Measurements from ENCODE around the gene SLC35E3. TPM values are rescaled to one million over a fixed set of nuclear protein-coding genes. Genes with fewer than 3 reads are reported as not detected.

The SLC35E3 gene
- total and polyA plus RNA-seq, 2 of the 13 experiments (the other 11 are each of a cell fraction or from before 2014, with no cell fraction given), result 13.0 to 22.1 TPM

GRCh38 chr12:68762691-68763090 is 16.7 kb downstream of the SLC35E3 start:
- POLR2A ChIA-PET, result interaction anchor here (1.7 kb wide), 1 partner anchor 24 kb away, joined by 4 read pairs; no protein-coding TSS in a partner anchor
- Histone ChIP-seq H3K36me3 (replicated peaks in 1 of 2; ENCODE audit: control insufficient read depth in 1 of 2, insufficient read depth in 2 of 2, low read length in 2 of 2) (peaks cover 9 to 42% of the 10 kb centered on the region in 2 experiments; a peak in 4 of 5 replicates), H3K9ac (ENCODE audit: insufficient read depth, low read depth, low read length) (no peak overlapping the region), H3K4me1 (ENCODE audit: insufficient read depth, low read length) (peaks cover 10% of the 10 kb centered on the region), H4K20me1 (ENCODE audit: insufficient read depth, low read length) (no peaks in the 10 kb centered on the region), H3K4me3 (replicated peaks in 1 of 3; ENCODE audit: insufficient read depth in 1 of 3, low read depth in 2 of 3, low read length in 3 of 3) (no peak overlapping the region), H3K9me3 (ENCODE audit: low read length) (no peaks in the 10 kb centered on the region), H3K27ac (ENCODE audit: extremely low read length, insufficient read depth, low read length) (no peak overlapping the region), H3K4me2 (ENCODE audit: low read depth, low read length) (no peak overlapping the region), H2AFZ (ENCODE audit: low read length) (no peak overlapping the region), H3K27me3 (ENCODE audit: control insufficient read depth in 1 of 2, insufficient read depth in 2 of 2, low read length in 2 of 2) (no peaks in the 10 kb centered on the region), H3K79me2 (ENCODE audit: insufficient read depth, low read length) (no peaks in the 10 kb centered on the region)
- ATAC-seq (no peak), DNase-seq (ENCODE audit: low spot score) (no peak), FAIRE-seq (no peak)
- BruUV-seq (replicated peaks), result no TSS peak
- intact Hi-C loops (cut with micrococcal nuclease; ENCODE audit: unreplicated experiment) (no loop called here), in situ Hi-C loops (cut with HindIII; ENCODE audit: extremely low pct_ligation_motif_present, low pct_unique_long_range_greater_than_20kb) (no loop called here)
- TF ChIP-seq ZNF337 (CRISPR knock-in tag; IDR thresholded peaks at IDR 0.05; ENCODE audit: borderline replicate concordance, low read depth), result no peak
- no peak for TF ChIP-seq TSC22D2 (CRISPR knock-in tag; IDR thresholded peaks at IDR 0.05; ENCODE audit: borderline replicate concordance)
- no peak for TF ChIP-seq HMGXB4 (CRISPR knock-in tag; IDR thresholded peaks at IDR 0.05; ENCODE audit: borderline replicate concordance in 1 of 2, low read depth in 1 of 2)
- TF ChIP-seq SYNCRIP (IDR thresholded peaks at IDR 0.05; ENCODE audit: insufficient read depth, low read depth, low read length), result no peak
- no peak for TF ChIP-seq RFX5 (IDR thresholded peaks at IDR 0.05; ENCODE audit: low read depth, low read length)
- TF ChIP-seq ZNF790 (CRISPR knock-in tag; IDR thresholded peaks at IDR 0.05; ENCODE audit: borderline replicate concordance), result no peak
- no peak for TF ChIP-seq ZNF121 (CRISPR knock-in tag; IDR thresholded peaks at IDR 0.05)
- TF ChIP-seq SP5 (CRISPR knock-in tag; IDR thresholded peaks at IDR 0.05; ENCODE audit: borderline replicate concordance, low read depth), result no peak
- no peak for TF ChIP-seq SMAD3 (CRISPR knock-in tag; IDR thresholded peaks at IDR 0.05)
- CTCF ChIA-PET (ENCODE audit: low intra/inter-chr PET ratio, low total read pairs), result no interaction called here
- WGBS (ENCODE audit: low lambda C conversion rate), result 96% methylated on average over 3 of the region's 3 CpGs

Data from HepG2 (cell line).